Measurements from ENCODE around the gene MYLK4.

GRCh38 chr6:2733324-2733723 is 17.4 kb downstream of the MYLK4 start:
- TF ChIP-seq MXI1 (conservative IDR thresholded peaks at IDR 0.05; ENCODE audit: poor library complexity, severe bottlenecking) (no peak), TAF1 (IDR thresholded peaks at IDR 0.05; ENCODE audit: low read depth) (no peak), POLR2AphosphoS5 (IDR thresholded peaks at IDR 0.05) (no peak), REST (IDR thresholded peaks at IDR 0.05; ENCODE audit: borderline replicate concordance) (no peak)
- TF ChIP-seq, protein P1, sequence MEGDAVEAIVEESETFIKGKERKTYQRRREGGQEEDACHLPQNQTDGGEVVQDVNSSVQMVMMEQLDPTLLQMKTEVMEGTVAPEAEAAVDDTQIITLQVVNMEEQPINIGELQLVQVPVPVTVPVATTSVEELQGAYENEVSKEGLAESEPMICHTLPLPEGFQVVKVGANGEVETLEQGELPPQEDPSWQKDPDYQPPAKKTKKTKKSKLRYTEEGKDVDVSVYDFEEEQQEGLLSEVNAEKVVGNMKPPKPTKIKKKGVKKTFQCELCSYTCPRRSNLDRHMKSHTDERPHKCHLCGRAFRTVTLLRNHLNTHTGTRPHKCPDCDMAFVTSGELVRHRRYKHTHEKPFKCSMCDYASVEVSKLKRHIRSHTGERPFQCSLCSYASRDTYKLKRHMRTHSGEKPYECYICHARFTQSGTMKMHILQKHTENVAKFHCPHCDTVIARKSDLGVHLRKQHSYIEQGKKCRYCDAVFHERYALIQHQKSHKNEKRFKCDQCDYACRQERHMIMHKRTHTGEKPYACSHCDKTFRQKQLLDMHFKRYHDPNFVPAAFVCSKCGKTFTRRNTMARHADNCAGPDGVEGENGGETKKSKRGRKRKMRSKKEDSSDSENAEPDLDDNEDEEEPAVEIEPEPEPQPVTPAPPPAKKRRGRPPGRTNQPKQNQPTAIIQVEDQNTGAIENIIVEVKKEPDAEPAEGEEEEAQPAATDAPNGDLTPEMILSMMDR (IDR thresholded peaks at IDR 0.05; ENCODE audit: poor library complexity, severe bottlenecking), result no peak
